B cell (primary cell): ENCODE measurements around the gene INTS14.

Source experiments
- EZH2 ChIP-seq: IDR thresholded peaks from 2 replicates; pipeline ENCODE4 v1.6.1; 2012; ENCODE audit warnings: borderline replicate concordance, low read depth, mild to moderate bottlenecking, moderate library complexity, low read length; ENCODE audit not compliant: insufficient read depth, poor library complexity, severe bottlenecking
- TF ChIP-seq, protein P1 (sequence below): fragments of 200-600 bp; IDR thresholded peaks from one replicate; pipeline ENCODE4 v1.8.0; 2022; ENCODE audit warnings: antibody characterized with exemption, mild to moderate bottlenecking

DNA sequence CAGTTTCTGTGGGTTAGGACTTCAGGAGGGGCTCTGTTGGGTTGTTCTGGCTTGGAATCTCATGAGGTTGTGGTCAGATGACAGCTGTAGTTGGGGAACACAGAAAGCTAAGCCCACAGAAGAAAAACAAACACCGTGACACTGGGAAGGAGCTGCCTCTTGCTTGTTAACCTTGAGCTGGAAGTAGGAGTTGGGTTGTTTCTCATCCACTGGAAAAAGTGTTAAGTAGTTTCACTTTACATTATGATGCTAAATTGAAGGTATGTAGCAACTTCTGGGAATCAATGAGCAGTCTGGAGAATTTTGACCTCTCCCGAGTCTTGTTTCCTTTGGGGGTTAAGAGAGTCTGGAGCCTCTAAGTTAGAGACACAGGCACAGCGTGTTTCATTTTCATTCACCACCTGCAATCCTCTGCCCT, 60.2 kb downstream of the INTS14 start:
- TF ChIP-seq EZH2 = no peak
- TF ChIP-seq, protein P1, sequence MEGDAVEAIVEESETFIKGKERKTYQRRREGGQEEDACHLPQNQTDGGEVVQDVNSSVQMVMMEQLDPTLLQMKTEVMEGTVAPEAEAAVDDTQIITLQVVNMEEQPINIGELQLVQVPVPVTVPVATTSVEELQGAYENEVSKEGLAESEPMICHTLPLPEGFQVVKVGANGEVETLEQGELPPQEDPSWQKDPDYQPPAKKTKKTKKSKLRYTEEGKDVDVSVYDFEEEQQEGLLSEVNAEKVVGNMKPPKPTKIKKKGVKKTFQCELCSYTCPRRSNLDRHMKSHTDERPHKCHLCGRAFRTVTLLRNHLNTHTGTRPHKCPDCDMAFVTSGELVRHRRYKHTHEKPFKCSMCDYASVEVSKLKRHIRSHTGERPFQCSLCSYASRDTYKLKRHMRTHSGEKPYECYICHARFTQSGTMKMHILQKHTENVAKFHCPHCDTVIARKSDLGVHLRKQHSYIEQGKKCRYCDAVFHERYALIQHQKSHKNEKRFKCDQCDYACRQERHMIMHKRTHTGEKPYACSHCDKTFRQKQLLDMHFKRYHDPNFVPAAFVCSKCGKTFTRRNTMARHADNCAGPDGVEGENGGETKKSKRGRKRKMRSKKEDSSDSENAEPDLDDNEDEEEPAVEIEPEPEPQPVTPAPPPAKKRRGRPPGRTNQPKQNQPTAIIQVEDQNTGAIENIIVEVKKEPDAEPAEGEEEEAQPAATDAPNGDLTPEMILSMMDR = no peak
